ENCODE measurements around the gene TMA7B.

- TF ChIP-seq CTCF (IDR thresholded peaks at IDR 0.05) (no peak), POLR2A (IDR thresholded peaks at IDR 0.05) (no peak), POLR2AphosphoS5 (IDR thresholded peaks at IDR 0.05; ENCODE audit: insufficient read depth in 1 of 2, low read depth in 1 of 2) (no peak)
These were observed 872 bp downstream of the TMA7B start for GRCh38 chr22:39960791-39961746.
